GM21390 (cell line): ENCODE results near the gene SND1.

ENCODE experiments used
- ATAC-seq: cut with Tn5 transposase; IDR thresholded peaks from one replicate; pipeline ENCODE4 v1.9.1; 2021; ENCODE audit not compliant: unreplicated experiment

SND1 gene

DNA sequence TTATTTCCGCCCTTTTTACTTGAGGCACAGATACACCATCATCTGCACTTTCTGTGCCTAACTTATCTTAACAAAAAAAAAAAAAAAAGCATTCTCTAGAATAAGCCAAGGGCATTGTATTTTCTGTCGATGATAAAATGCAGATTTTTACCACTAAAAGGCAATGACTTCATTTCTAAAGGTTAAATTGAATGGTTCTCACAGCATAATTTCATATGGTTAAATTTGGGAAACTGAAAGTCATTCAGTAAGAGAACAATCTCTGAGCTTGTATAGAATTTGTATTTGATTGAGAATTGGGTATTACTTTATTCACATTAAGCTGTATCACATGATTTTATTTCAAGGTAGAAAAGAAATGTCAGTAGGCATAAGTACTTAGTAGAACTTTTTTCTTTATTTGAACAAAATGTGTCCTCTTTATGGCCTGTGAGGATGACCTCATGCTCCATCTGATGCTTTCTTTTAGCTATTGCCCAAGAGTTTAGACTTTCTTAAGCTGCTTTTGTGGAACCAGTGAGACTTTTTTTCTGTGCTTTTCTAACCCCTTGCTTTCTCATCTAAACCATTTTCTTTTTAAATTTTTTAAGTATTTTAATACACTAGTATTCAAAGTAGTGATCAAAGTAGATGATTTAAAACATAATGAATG lies 268.9 kb downstream of the SND1 start:
- no peak for ATAC-seq

DNA sequence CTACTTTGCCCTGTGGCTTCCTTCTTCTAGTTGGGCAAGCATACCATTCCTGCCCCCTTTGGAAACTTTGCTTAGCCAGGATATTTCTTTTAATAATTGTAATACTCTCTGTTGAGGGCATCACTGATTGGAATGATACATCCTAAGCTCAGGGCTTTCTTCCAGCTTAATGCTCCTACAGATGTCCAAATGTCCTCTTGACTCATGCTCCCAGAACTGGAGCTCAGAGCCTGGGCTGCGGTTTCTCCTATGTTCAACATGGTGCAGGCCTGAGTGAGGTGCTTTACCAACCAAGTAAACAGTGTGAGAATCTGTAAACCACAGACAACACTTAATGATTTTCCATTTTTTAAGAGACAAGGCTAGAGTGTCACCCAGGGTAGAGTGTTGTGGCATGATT lies 270.7 kb downstream of the SND1 start:
- ATAC-seq = no peak

DNA sequence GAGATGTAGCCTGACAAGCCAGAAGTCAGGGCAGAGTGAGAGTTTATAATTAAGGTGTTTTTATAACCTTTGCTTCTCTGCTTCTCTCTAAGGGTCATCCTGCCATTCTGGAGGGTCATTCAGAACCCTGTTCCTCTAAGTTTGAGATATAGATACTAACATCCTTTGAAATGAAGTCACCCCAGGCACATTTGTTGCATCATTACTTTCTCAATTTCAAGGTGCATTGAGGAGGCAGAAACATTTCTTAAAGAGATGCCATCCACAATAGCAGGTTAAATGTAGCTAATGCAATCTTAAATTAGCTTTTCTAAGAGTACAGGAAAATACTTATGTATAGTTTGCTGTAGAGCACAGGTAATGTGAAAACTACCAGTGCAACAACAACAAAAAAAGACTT lies 272.9 kb downstream of the SND1 start:
- ATAC-seq = no peak

DNA sequence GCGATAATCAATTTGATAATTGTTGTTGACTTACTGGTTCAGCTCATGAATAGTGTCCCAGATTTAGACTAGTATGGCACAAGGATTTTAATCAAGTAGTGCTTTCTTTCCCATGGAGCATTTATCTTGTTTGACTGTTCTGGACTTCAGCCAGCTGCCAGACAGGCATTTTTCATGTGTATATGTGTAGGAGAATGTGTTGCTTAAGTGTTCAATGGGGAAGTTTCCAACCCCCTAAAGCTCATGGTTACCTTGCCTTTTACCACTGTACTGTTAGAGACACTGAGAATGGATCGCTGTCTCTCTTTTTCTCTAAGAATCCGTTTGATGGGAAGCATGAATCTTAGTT lies 275.3 kb downstream of the SND1 start:
- ATAC-seq = no peak

DNA sequence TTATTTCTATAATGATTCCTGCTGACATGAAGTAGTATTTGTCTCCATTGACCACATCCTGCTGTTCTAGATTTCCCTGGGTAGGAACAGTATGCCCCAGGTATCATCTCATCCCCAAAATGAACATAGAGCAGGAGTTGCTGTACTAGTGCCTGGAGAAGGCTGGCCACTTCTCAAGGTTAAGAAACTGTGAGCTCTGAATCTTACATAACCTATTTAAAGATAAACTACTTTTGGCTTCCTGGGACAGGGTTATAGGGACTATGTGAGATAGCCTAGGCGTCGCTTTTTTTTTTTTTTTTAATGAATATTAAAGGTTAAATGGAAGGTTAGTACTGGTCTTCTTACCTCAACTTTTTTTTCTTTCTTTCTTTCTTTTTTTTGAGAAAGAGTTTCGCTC lies 276.2 kb downstream of the SND1 start:
- ATAC-seq = no peak

DNA sequence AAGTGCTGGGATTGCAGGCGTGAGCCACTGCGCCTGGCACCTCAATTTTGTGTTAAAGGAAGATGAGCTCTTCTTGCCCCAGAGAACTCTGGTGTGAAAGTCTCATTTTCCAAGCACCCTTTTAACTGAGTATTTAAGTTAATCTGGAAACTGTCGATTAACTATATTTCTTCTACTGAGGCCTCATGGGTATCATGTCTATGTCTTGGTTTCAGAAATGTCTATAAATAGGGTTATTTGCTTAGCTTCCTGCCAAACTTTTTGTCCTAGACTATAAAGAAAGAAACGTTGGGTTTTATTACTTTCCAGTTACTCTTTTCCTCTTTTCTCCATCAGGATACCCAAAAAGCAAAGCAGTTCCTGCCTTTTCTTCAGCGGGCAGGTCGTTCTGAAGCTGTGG lies 276.9 kb downstream of the SND1 start:
- ATAC-seq = peak; percentile 40

DNA sequence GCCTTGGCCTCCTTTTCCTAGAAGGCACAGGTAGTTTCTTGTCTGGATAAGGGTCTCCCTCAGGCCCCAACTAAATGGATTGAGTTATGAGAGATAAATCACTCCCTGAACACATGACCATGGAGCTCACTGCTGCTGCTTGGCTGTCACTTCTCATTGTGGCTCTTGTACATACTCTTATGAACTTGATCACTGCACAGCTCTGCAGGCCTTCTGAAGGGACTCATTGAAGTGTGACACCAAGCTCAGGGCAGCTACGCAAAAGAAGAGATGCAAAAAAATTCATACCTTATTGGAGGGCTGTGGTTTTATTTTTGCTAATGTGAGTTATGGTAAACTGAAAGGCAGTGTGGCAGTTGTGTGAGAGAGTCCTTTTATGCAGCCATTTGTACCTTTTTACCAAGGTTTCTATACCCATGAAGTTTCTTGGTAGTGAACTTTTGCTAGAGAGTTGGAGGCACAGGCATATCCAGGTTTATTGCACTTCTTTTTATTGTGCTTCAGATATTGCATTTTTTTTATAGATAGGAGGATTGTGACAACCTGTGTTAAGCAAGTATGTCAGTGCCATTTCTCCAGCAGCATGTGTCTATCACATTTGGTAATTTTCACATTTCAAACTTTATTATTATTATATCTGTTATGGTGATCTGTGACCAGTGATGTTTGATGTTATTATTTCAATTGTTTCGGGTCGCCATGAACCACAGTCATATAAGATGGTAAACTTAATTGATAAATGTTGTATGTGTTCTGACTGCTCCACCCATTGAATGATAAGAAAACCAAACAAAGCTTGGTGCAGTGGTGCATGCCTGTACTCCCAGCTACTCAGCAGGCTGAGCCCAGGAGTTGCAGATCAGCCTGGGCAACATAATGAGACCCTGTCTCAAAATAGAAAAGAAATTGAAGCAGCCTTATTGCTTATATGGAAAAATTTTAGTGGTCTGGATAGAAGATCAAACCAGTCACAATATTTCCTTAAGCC lies 278.6 kb downstream of the SND1 start:
- no peak for ATAC-seq

DNA sequence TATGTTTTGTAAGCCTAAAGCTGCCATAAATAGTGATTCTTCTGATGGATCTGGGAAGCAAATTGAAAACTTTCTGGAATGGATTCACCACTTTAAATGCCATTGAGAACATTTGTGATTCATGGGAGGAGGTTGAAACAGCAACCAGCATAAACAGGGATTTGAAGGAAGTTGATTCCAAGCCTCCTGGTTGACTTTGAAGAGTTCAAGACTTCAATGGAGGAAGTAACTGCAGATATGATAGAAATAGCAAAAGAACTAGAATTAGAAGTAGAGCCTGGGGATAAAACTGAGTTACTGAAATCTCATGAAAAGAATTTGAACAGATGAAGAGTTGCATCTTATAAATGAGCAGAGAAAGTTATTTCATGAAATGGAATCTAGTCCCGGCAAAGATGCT lies 280.1 kb downstream of the SND1 start:
- ATAC-seq = no peak

DNA sequence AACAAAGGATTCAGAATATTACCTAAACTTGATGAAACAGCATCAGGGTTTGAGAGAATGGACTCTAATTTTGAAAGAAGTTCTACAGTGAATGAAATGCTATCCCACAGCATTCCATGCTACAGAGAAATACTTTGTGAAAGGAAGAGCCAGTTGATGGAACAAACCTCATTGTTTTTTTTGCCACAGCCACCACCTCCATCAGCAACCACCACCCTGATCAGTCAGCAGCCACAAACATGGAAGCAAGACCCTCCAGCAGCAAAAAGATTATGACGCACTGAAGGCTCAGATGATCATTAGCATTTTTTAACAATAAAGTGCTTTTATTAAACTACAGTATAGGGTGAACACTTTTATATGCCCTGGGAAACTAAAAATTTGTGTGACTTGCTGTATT lies 280.5 kb downstream of the SND1 start:
- ATAC-seq = no peak

DNA sequence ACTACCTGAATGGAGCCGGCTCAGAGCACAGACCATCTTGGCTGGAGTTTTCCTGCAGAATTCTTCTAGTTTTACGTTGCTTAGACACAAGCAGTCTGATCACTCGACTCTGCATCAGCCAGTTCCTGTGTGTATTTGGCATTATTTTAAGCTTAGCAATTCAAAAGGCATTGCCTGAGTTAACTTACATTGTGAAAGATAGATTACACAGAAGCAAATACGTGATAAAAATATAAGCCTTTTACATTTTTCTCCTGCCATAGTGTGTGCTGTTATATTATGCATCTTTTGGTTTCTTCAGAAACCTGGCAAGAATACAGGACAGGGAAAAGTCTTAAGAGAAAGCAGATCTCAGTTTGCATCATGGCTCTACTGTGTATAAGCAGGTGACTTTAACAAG lies 281.2 kb downstream of the SND1 start:
- ATAC-seq = no peak

DNA sequence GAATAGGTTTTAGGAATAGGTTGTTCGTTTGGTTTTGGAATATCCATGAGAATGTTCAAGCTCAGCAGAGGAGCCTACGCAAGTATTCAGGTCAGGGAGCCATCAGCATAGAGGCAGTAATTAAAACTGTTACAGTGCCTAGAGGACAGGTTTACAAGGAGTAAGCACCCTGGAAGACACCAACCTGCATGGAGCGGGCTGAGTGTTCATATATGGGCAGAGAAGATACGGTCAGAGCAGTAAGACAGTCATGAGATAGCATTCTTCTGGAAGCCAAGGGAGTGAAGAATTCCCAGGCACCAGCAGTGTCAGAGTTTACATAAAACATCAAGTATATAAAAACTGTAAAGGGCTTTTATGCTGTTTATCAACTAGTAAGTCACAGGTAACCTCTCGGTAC lies 282.7 kb downstream of the SND1 start:
- ATAC-seq = no peak

DNA sequence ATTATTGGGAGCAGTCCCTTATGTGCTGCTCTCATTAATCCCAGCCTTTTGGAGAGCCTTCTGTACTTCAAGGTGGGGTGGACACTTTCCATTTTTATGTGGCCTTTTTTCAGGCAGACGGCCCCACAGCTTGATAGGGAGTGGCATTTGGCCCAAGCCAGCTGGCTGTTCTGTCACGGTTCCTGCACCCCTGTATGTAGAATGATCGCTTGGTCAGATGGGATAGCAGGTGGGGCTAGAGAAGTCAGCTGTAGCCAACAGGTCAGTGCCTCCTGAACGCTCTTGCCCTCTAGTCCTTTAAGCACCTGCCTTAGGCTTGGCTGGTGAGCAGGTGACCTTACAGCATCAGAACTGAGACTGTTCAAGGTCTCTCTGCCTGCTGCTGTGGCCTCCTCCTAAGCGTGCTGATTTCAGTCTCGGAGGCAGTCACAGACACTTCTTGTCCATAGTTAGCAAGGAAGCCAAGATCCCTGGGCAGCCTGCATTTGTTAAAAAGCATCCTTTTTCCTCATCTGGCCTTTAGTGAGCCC lies 283.9 kb downstream of the SND1 start:
- no peak for ATAC-seq

DNA sequence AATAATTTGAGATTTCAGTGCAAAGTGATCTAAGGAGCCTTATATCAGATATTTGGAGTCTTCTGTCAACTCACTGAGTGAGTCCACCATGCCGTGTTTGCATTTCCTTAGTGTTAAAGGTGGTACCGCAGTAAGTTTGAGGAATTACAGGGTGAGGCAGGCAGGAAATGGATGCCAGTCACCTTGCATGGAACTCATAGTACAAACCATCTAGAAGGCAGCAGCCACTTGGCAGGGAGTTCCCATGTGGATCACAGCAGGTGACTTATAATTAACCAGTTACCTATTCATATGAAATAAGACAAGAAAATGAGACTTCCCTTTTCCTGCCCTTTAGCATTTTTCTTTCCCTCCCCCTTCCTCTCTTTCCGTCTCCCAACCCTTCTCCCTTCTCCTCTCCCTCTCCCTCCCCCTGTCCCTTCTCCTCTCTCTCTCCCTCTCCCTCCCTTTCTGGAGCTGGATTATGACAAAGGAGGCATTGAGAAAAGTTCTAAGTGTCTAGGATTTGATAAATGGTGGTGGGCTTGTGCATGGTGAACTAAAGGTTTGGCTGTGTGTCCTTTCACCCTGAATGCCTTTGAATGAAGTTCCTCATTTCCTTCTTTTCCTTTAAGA lies 285.2 kb downstream of the SND1 start:
- ATAC-seq = no peak

DNA sequence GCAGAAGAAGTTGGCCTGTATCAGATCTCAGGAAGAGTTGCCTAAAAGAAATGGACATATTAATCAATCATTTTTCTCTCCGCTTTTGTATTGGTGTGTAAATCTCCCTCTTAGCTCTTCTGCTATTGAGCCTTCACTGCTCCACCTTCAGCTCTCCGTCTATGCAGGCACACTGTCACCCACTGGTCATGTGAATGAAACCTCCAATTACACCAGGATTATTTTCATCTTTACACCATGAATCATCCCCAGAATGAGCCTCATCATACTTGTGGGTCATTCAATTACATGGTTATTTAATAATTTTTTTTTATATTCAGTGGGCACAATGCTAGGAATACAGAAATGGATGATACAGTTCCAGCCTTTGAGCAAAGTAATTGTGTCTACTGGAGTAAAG lies 286.6 kb downstream of the SND1 start:
- ATAC-seq = no peak

DNA sequence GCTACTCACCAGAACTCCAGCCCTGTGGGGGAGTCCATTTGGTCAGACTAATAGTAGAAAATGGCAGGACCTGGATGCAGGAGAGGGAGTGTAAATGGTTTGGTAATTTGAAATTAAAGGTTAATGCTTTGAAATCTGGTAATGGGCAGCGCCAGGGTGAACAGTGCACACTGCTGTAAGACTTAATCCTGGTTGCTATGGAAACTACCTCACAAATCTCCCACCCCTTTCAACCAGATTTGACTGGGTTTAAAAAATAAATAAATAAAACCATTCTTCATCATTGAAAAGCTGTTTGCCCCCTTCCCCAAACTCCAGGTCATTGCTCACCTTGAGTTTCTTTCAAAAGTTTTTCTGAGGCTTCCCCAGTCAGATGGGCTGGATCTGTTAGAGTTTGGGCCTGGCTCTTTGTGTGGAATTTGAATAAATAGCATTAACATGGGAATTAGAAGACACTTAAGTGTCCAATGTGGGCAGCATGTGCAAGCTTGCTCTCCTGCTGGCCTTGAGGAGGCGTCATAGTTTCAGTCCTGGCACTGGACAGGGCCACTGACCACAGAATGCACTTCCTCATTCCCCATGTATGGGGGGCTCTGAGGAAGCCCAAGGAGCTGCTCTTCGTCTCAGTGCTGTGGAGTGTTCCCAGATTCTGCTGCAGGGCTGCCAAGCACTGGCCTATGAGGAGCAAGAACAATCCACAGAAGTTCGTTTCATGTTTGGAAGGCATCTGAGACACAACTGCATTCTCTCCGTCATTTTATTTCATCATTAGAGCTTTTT lies 288.6 kb downstream of the SND1 start:
- no peak for ATAC-seq

DNA sequence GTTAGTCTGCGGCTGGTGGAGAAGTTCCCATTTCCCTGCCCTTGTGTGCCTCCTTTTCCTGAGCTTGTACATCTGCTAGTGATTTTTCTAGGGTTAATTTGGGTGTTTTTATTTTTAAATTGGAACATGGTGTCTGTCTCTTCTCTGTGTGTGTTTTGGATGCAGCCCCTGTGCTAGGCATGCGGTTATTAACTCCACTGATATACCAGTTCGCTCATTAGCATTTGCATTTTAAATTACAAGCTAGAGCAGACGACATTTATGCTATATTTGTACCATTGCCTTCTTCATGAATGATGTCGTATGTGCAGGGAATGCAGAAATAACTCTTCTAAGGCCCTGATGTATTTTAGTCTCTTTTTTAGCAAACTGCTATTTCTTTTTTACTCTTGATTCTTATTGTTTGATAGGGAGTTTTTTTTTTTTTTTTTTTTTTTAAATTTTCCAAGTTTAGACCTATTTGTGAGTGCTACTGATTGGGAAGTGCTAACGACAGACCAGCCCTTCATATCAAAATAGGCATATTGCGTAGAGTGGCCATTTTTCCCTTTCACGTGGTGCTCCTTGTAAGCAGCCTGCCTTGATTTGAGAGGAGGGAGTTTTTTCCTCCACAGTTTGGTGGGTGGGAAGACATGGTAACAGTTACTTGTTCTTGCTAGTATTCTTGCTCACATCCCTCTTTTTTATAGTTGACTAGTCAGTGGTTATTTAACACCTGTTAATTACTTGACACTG lies 289.6 kb downstream of the SND1 start:
- ATAC-seq = no peak

DNA sequence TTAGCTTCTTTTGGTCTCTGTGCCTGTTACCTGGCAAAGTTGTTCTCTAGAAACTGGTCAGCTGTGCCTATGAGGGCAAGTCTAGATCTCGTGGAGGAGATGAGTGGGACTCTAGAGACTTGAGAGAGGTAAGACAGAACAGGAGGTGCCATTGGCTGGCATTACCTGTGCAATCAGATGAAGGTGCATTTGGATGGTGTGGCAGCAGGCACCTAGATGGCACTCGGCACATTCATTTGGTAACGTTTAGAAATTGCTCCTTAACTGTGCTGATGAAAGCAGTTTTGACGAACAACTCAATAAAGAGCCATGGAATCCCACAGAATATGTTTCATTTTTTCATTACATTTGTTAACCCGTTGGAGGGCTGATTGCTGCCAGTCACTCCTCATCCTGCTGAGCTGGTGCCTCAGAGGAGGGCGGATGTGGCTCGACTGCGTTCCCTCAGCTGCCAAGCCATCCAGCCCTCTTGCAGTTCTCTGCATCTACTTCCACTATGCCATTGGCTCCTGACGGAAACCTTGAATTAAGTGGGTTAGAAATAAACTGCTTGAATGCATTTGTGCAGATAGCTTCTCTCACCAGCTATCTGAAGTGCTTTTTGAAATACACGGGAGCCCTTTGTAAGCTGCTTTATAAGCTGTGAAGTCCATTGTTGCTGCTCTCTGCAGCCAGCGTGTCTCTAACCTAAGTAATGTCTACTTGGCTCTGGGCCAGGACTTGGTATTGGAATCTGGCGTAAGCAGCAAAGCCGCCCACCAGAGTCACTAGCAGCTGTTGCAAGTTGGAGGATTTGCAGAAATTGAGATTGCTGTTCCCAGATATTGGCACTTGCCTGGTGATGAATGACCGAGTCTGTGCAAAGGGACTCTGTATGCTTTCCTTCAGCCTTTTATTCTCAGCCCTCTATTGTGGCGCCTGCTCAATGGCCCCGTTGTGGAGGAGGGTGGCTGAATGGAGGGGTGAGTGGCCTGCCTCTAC lies 291.8 kb downstream of the SND1 start:
- ATAC-seq = no peak

DNA sequence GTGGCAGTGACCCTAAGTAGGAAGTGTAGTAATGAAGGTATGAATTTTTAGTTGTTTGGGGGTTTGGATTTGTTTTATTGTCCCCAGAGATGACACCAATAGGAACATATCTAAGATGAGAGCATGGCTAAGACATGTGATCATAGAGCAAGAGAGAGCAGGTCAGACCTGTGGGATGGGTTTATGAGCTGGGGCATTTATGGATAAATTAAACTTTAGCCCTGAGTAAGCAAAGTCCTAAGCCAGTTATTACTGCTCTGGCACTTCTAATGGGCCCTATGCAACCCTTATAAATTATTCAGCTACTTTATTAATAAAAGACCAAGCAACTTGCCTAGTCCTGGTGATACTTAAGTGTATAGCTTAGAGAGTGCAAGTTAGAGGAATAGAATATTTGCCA lies 294.1 kb downstream of the SND1 start:
- ATAC-seq = no peak

DNA sequence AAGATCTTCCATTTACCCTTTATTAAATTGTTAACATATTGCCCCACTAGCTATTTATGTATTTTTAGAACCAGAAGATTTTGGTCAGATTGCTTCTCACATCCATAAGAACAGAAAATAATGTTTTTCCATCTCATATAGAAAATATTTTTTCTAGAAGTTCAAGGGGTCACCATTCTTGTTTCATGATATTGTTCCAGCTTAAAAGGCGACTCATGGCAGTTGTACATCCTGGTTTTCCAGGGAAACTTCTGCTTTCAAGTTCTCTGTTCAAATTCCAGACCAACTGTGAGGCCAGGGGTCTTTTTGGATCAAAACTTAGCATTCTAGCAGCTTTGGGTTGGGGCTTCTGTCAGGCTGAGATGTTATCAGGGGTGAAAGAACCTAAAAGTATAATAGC lies 294.9 kb downstream of the SND1 start:
- no peak for ATAC-seq
